ENCODE data around the gene NACC2.

DNA sequence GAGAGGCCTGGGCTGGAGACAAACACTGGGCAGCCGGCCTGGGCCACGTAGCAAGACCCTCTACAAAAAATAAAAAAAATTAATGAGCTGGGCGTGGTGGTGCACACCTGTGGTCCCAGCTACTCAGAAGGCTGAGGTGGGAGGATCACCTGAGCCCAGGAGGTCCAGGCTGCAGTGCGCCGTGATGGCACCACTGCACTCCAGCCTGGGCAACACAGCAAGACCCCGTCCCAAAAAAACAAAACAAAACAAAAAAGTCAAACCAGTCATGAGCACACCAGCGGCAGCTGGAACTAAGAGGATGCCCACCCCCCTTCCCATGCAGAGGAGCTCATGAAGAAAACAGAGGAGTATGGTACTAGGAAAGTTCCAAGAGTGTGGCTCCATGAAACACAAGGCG lies 131.8 kb downstream of the NACC2 start:
- TF ChIP-seq, protein P1, sequence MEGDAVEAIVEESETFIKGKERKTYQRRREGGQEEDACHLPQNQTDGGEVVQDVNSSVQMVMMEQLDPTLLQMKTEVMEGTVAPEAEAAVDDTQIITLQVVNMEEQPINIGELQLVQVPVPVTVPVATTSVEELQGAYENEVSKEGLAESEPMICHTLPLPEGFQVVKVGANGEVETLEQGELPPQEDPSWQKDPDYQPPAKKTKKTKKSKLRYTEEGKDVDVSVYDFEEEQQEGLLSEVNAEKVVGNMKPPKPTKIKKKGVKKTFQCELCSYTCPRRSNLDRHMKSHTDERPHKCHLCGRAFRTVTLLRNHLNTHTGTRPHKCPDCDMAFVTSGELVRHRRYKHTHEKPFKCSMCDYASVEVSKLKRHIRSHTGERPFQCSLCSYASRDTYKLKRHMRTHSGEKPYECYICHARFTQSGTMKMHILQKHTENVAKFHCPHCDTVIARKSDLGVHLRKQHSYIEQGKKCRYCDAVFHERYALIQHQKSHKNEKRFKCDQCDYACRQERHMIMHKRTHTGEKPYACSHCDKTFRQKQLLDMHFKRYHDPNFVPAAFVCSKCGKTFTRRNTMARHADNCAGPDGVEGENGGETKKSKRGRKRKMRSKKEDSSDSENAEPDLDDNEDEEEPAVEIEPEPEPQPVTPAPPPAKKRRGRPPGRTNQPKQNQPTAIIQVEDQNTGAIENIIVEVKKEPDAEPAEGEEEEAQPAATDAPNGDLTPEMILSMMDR (IDR thresholded peaks at IDR 0.05 in 2 of 3, conservative IDR thresholded peaks at IDR 0.05 in 1 of 3; ENCODE audit: control insufficient read depth in 2 of 3, extremely low read depth in 1 of 3, insufficient read depth in 1 of 3, low read depth in 3 of 3, low read length in 3 of 3), result no peak
- TF ChIP-seq EZH2 (IDR thresholded peaks at IDR 0.05; ENCODE audit: borderline replicate concordance, control insufficient read depth, low read depth, low read length) (no peak), RFX5 (IDR thresholded peaks at IDR 0.05; ENCODE audit: low read depth, low read length) (no peak), STAT1 (conservative IDR thresholded peaks at IDR 0.05) (no peak), DPF2 (IDR thresholded peaks at IDR 0.05) (no peak), MTA3 (IDR thresholded peaks at IDR 0.05; ENCODE audit: borderline replicate concordance, low read length) (no peak), SMC3 (IDR thresholded peaks at IDR 0.05; ENCODE audit: borderline replicate concordance, low read length) (no peak), NFYA (IDR thresholded peaks at IDR 0.05; ENCODE audit: borderline replicate concordance, low read depth, low read length) (no peak), MXI1 (IDR thresholded peaks at IDR 0.05; ENCODE audit: low read depth, low read length) (no peak)
- TF ChIP-seq, protein P2, sequence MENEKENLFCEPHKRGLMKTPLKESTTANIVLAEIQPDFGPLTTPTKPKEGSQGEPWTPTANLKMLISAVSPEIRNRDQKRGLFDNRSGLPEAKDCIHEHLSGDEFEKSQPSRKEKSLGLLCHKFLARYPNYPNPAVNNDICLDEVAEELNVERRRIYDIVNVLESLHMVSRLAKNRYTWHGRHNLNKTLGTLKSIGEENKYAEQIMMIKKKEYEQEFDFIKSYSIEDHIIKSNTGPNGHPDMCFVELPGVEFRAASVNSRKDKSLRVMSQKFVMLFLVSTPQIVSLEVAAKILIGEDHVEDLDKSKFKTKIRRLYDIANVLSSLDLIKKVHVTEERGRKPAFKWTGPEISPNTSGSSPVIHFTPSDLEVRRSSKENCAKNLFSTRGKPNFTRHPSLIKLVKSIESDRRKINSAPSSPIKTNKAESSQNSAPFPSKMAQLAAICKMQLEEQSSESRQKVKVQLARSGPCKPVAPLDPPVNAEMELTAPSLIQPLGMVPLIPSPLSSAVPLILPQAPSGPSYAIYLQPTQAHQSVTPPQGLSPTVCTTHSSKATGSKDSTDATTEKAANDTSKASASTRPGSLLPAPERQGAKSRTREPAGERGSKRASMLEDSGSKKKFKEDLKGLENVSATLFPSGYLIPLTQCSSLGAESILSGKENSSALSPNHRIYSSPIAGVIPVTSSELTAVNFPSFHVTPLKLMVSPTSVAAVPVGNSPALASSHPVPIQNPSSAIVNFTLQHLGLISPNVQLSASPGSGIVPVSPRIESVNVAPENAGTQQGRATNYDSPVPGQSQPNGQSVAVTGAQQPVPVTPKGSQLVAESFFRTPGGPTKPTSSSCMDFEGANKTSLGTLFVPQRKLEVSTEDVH (IDR thresholded peaks at IDR 0.05; ENCODE audit: low read depth, partially characterized antibody), result no peak
- TF ChIP-seq, protein P3, sequence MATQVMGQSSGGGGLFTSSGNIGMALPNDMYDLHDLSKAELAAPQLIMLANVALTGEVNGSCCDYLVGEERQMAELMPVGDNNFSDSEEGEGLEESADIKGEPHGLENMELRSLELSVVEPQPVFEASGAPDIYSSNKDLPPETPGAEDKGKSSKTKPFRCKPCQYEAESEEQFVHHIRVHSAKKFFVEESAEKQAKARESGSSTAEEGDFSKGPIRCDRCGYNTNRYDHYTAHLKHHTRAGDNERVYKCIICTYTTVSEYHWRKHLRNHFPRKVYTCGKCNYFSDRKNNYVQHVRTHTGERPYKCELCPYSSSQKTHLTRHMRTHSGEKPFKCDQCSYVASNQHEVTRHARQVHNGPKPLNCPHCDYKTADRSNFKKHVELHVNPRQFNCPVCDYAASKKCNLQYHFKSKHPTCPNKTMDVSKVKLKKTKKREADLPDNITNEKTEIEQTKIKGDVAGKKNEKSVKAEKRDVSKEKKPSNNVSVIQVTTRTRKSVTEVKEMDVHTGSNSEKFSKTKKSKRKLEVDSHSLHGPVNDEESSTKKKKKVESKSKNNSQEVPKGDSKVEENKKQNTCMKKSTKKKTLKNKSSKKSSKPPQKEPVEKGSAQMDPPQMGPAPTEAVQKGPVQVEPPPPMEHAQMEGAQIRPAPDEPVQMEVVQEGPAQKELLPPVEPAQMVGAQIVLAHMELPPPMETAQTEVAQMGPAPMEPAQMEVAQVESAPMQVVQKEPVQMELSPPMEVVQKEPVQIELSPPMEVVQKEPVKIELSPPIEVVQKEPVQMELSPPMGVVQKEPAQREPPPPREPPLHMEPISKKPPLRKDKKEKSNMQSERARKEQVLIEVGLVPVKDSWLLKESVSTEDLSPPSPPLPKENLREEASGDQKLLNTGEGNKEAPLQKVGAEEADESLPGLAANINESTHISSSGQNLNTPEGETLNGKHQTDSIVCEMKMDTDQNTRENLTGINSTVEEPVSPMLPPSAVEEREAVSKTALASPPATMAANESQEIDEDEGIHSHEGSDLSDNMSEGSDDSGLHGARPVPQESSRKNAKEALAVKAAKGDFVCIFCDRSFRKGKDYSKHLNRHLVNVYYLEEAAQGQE (IDR thresholded peaks at IDR 0.05; ENCODE audit: low read depth, low read length), result no peak
- TF ChIP-seq, protein P4, sequence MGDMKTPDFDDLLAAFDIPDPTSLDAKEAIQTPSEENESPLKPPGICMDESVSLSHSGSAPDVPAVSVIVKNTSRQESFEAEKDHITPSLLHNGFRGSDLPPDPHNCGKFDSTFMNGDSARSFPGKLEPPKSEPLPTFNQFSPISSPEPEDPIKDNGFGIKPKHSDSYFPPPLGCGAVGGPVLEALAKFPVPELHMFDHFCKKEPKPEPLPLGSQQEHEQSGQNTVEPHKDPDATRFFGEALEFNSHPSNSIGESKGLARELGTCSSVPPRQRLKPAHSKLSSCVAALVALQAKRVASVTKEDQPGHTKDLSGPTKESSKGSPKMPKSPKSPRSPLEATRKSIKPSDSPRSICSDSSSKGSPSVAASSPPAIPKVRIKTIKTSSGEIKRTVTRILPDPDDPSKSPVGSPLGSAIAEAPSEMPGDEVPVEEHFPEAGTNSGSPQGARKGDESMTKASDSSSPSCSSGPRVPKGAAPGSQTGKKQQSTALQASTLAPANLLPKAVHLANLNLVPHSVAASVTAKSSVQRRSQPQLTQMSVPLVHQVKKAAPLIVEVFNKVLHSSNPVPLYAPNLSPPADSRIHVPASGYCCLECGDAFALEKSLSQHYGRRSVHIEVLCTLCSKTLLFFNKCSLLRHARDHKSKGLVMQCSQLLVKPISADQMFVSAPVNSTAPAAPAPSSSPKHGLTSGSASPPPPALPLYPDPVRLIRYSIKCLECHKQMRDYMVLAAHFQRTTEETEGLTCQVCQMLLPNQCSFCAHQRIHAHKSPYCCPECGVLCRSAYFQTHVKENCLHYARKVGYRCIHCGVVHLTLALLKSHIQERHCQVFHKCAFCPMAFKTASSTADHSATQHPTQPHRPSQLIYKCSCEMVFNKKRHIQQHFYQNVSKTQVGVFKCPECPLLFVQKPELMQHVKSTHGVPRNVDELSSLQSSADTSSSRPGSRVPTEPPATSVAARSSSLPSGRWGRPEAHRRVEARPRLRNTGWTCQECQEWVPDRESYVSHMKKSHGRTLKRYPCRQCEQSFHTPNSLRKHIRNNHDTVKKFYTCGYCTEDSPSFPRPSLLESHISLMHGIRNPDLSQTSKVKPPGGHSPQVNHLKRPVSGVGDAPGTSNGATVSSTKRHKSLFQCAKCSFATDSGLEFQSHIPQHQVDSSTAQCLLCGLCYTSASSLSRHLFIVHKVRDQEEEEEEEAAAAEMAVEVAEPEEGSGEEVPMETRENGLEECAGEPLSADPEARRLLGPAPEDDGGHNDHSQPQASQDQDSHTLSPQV (IDR thresholded peaks at IDR 0.05), result no peak

Measured in GM12878 (cell line).